ENCODE results near the gene WNT9A.
"Not testable (repeated sequence)": the region's sequence is repeated elsewhere in the genome, so short reads cannot be mapped to it uniquely, and the experiment has no call there.

Gene WNT9A

GRCh38 chr1:227883641-227884301 is 64.0 kb downstream of the WNT9A start:
- DNase-seq = no peak

DNA sequence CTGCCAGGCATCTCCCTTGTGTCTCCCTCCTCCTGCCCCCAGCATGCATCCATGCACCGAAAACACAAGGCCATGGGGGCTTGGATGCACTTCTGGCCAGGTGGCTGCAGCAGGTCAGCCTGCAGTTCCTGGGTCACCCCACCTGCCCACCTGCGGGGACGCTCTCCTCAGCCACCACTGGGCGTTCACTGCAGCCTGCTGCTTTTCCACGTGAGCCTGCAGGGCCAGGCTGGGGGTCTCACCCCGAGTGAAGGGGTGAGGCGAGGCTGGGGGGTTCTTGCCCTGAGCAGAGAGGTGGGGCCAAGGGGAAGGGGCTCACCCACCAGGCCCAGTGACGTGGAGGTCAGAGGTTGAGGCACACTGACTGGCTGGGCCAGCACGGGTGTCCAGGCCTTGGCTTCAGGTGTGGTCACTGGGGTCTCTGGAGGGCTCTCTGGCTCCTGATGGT is 64.6 kb downstream of the WNT9A start:
- DNase-seq = no peak

DNA sequence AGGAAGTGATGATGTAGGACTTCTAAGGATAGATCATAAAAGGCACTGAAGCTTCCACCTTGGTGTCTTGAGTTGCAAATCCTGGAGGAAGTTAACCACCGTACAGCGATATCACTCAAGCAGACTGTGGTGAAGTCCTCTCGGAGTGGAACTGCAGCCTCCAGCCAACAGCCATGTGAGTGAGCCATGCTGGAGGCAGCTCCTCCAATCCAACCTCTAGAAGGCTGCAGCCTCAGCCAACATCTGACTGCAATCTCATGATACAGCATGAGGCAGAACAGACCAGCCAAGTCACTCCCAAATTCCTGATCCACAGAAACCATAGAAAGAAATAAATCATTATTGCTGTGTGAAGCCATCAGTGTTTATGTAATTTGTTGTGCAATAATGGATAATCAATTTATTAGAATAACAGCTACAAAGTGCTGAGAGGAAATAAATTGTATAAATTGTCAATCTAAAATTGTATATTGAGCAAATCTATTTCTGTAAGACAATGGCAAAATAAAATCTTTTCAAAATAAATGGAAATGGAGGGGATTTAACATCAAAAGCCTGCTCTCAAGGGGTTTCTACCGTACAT is 67.3 kb downstream of the WNT9A start:
- DNase-seq = no peak

DNA sequence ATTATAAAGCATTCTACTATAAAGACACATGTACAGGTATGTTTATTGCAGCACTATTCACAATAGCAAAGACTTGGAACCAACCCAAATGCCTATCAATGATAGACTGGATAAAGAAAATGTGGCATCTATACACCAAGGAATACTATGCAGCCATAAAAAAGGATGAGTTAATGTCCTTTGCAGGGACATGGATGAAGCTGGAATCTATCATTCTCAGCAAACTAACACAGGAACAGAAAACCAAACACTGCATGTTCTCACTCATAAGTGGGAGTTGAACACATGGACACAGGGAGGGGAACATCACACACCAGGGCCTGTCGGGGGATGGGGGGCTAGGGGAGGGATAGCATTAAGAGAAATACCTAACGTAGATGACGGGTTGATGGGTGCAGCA is 69.9 kb downstream of the WNT9A start:
- DNase-seq = not testable (repeated sequence)

- not testable (repeated sequence) for DNase-seq
Observed at GRCh38 chr1:227871892-227872291, 75.8 kb downstream of the WNT9A start.

DNA sequence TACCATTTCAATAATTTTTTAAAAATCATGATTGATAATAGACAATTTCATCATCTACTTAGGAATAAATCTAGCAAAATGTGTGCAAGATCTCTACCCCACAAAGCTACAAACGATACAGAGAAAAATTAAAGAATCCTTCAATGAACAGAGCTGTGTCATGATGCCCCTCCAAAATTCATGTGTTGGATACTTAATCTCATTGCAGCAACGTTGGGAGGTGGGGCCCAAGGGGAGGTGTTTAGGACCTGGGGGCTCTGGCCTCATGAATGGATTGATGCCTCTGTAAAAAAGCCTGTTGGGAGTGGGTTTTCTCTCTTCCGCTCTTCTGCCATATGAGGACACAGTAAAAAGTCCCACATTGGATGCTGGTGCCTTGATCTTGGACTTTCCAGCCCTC is 77.4 kb downstream of the WNT9A start:
- no peak for DNase-seq

GRCh38 chr1:227869851-227870305 is 77.9 kb downstream of the WNT9A start:
- DNase-seq = no peak

DNA sequence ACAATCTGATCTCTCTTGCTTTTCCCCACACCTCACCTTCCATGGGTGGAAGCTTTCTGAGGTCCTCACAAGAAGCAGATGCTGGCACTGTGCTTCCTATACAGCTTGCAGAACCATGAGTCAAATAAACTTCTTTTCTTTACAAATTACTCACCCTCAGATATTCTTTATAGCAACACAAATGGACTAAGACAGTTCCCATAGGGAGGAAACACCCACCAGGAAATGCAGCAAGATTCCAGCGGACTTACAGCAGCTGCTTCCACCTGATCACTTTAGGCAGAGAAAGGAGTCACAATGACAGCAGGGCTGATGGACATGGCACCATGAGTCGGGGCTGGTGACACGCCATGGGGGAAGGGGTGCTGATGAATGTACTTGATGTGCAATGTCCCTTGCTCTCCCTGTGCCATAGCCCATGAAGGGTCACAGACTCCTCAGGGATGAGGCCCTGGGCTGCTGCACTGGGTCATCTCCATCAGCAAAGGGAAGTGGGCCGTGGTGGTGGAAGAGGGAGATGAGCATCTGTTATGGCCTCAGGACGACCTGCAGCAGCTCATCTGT is 78.4 kb downstream of the WNT9A start:
- DNase-seq = no peak

Measured in NCI-H345 (cell line).